CD14-positive monocyte (primary cell): ENCODE measurements around the gene HEY2. TPM values are rescaled to one million over a fixed set of nuclear protein-coding genes. Genes with fewer than 3 reads are reported as not detected.

Source experiments
- DNase-seq, 3 donors: peaks; one replicate each; pipeline ENCODE4 v3.0.0-alpha.2; 2011 to 2022
- H2AFZ ChIP-seq: 2 replicates; pipeline ENCODE4 v1.6.0; 2012; ENCODE audit warnings: mild to moderate bottlenecking, low read depth, low read length, inconsistent platforms; ENCODE audit not compliant: insufficient read depth, poor library complexity, severe bottlenecking
- H3K27ac ChIP-seq, 2 donors: 1 replicate in 1 of 2; 2 replicates in 1 of 2; pipeline ENCODE4 v1.5.1; 2012 to 2013; ENCODE audit warnings: low read length in 2 of 2, control low read depth in 1 of 2, inconsistent platforms in 1 of 2, low read depth in 1 of 2, mild to moderate bottlenecking in 1 of 2
- H3K27me3 ChIP-seq, 2 donors: one replicate each; pipeline versions ENCODE4 v1.6.0 to v1.6.1; 2011 to 2013; ENCODE audit warnings: low read length in 2 of 2; ENCODE audit not compliant: control insufficient read depth in 2 of 2, insufficient read depth in 2 of 2
- H3K36me3 ChIP-seq, 2 donors: replicated peaks in 1 of 2; 1 replicate in 1 of 2; 2 replicates in 1 of 2; pipeline versions ENCODE4 v1.5.1 to v1.6.1; 2012 to 2013; ENCODE audit warnings: low read length in 2 of 2, control low read depth in 1 of 2, inconsistent platforms in 1 of 2, mild to moderate bottlenecking in 1 of 2; ENCODE audit not compliant: insufficient read depth in 2 of 2, control insufficient read depth in 1 of 2
- H3K4me1 ChIP-seq, 2 donors: 1 replicate in 1 of 2; 2 replicates in 1 of 2; pipeline versions ENCODE4 v1.5.1 to v1.6.1; 2012 to 2013; ENCODE audit warnings: low read length in 2 of 2, control low read depth in 1 of 2, inconsistent platforms in 1 of 2, mild to moderate bottlenecking in 1 of 2, moderate library complexity in 1 of 2; ENCODE audit not compliant: insufficient read depth in 2 of 2, control insufficient read depth in 1 of 2
- H3K4me2 ChIP-seq: replicated peaks from 2 replicates; pipeline ENCODE3; 2012; ENCODE audit warnings: low read length, moderate library complexity, mild to moderate bottlenecking; ENCODE audit not compliant: poor library complexity, severe bottlenecking; ENCODE audit errors: extremely low read depth
- H3K4me3 ChIP-seq, 3 experiments: fragments of 200-600 bp in 1 of 3; sonication (generic) in 1 of 3; replicated peaks in 1 of 3; 1 replicate in 2 of 3; 2 replicates in 1 of 3; pipeline ENCODE4 v1.5.1; 2011 to 2013; ENCODE audit warnings: low read length in 3 of 3, mild to moderate bottlenecking in 3 of 3, control low read depth in 2 of 3, low read depth in 2 of 3, inconsistent platforms in 1 of 3, moderate library complexity in 1 of 3
- H3K79me2 ChIP-seq: 2 replicates; pipeline ENCODE4 v1.6.0; 2012; ENCODE audit warnings: mild to moderate bottlenecking, control low read depth, inconsistent platforms, low read length, moderate library complexity; ENCODE audit not compliant: insufficient read depth
- H3K9ac ChIP-seq: 2 replicates; pipeline ENCODE4 v1.6.0; 2017; ENCODE audit warnings: low read length, mild to moderate bottlenecking; ENCODE audit not compliant: insufficient read depth, poor library complexity, severe bottlenecking
- H3K9me3 ChIP-seq, 2 donors: replicated peaks in 1 of 2; 1 replicate in 1 of 2; 2 replicates in 1 of 2; pipeline versions ENCODE4 v1.5.1 to v1.6.1; 2012 to 2013; ENCODE audit warnings: low read length in 2 of 2, control low read depth in 1 of 2; ENCODE audit not compliant: control insufficient read depth in 1 of 2, insufficient read depth in 1 of 2
- H4K20me1 ChIP-seq: 2 replicates; pipeline ENCODE4 v1.6.0; 2012; ENCODE audit warnings: mild to moderate bottlenecking, low read length, control low read depth, moderate library complexity; ENCODE audit not compliant: insufficient read depth
- H3K27ac Mint-ChIP-seq, 7 donors: one replicate each; pipeline ENCODE4 v1.8.0; 2020; ENCODE audit warnings: mild to moderate bottlenecking in 7 of 7, mixed read lengths in 7 of 7, moderate library complexity in 6 of 7, inconsistent platforms in 2 of 7
- H3K27me3 Mint-ChIP-seq, 3 donors: one replicate each; pipeline ENCODE4 v1.8.0; 2021 to 2022; ENCODE audit warnings: low read depth in 3 of 3, mild to moderate bottlenecking in 3 of 3, mixed read lengths in 3 of 3, moderate library complexity in 3 of 3, inconsistent platforms in 1 of 3
- H3K36me3 Mint-ChIP-seq, 2 donors: one replicate each; pipeline ENCODE4 v1.8.0; 2020; ENCODE audit warnings: mixed read lengths in 2 of 2, inconsistent platforms in 1 of 2, mild to moderate bottlenecking in 1 of 2
- H3K4me1 Mint-ChIP-seq: one replicate; pipeline ENCODE4 v1.8.0; 2020; ENCODE audit warnings: mild to moderate bottlenecking, mixed read lengths
- H3K4me3 Mint-ChIP-seq, 2 donors: one replicate each; pipeline ENCODE4 v1.8.0; 2020; ENCODE audit warnings: mild to moderate bottlenecking in 2 of 2, mixed read lengths in 2 of 2, moderate library complexity in 1 of 2
- H3K9me3 Mint-ChIP-seq, 7 donors: one replicate each; pipeline ENCODE4 v1.8.0; 2020 to 2022; ENCODE audit warnings: mixed read lengths in 7 of 7, mild to moderate bottlenecking in 6 of 7, moderate library complexity in 6 of 7, inconsistent platforms in 2 of 7
- WGBS: methylation state at CpG from one replicate; pipeline ENCODE4 v1.1.5; 2013; ENCODE audit warnings: missing lambda C conversion rate; ENCODE audit not compliant: insufficient coverage; 5-methylcytosine and 5-hydroxymethylcytosine counted together
- intact Hi-C, 2 donors: fragments of 100-400 bp; cut with micrococcal nuclease; formaldehyde crosslinking; loops; one replicate each; pipeline versions ENCODE4 v1.15.0 to v1.15.1; 2023
- polyA plus RNA-seq, 3 donors: library from polyadenylated mRNA; depleted of rRNA in 1 of 3; unstranded in 2 of 3; stranded (reverse) in 1 of 3; fragments of 300-500 nt in 2 of 3; fragments of >200 nt in 1 of 3; fragmentation: Illumina TruSeq in 2 of 3; gene quantifications; 1 replicate in 2 of 3; 2 replicates in 1 of 3; pipeline ENCODE4 v1.2.3, GENCODE V29; 2012 to 2021
- TF ChIP-seq, protein P1 (sequence below): fragments of 200-600 bp; IDR thresholded peaks from one replicate; pipeline ENCODE4 v1.8.0; 2022; ENCODE audit warnings: antibody characterized with exemption, mild to moderate bottlenecking

The HEY2 gene
- polyA plus RNA-seq, 3 donors = not detected

DNA sequence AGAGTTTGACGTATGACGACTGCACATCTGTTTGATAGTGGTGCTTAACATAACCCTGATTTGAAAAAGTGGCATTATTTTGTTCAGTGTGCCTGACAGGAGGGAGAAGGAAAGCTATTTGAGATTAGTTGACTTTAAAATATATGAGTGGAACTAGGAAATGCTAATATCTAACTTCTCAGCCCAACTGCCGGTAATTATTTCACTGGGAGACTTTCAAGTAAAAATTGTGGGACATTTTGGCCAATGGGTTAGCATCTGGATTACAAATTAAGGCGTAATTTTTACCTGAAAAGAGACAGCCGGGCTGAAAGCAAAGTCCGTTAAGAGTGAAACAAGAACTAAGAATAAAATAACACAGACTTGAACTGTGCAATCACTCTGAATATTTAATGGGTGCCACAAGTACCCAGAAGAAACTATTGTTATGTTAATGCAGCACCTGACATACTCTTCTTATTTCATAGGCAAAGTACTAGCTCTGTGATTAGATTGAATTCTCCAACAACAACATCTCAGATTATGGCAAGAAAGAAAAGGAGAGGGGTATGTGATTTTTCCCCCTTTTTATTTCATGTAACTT lies 2.0 kb downstream of the HEY2 start:
- Histone ChIP-seq H3K9me3 (peaks cover 6 to 8% of the 10 kb centered on the region in 2 donors), H3K4me1 (peaks cover 39 to 41% of the 10 kb centered on the region in 2 donors), H3K4me2 (no peak overlapping the region), H3K36me3 (no peaks in the 10 kb centered on the region), H3K9ac (no peak overlapping the region), H3K79me2 (no peaks in the 10 kb centered on the region), H3K4me3 (no peak overlapping the region), H2AFZ (no peak overlapping the region), H4K20me1 (no peaks in the 10 kb centered on the region), H3K27me3 (peaks cover 90% of the 10 kb centered on the region in 2 donors), H3K27ac (no peak overlapping the region)
- Mint-ChIP-seq H3K27me3 (peaks cover 73 to 92% (median 75%) of the 10 kb centered on the region in 3 donors), H3K4me1 (peaks cover 36% of the 10 kb centered on the region), H3K9me3 (peaks cover 0 to 26% (median 17%) of the 10 kb centered on the region in 7 donors), H3K4me3 (peak overlapping the region in 1 of 2 donors; percentile 80), H3K27ac (no peak overlapping the region), H3K36me3 (peaks cover 10 to 18% of the 10 kb centered on the region in 2 donors)
- 83% methylated on average over 1 of the region's 6 CpGs for WGBS
- TF ChIP-seq, protein P1, sequence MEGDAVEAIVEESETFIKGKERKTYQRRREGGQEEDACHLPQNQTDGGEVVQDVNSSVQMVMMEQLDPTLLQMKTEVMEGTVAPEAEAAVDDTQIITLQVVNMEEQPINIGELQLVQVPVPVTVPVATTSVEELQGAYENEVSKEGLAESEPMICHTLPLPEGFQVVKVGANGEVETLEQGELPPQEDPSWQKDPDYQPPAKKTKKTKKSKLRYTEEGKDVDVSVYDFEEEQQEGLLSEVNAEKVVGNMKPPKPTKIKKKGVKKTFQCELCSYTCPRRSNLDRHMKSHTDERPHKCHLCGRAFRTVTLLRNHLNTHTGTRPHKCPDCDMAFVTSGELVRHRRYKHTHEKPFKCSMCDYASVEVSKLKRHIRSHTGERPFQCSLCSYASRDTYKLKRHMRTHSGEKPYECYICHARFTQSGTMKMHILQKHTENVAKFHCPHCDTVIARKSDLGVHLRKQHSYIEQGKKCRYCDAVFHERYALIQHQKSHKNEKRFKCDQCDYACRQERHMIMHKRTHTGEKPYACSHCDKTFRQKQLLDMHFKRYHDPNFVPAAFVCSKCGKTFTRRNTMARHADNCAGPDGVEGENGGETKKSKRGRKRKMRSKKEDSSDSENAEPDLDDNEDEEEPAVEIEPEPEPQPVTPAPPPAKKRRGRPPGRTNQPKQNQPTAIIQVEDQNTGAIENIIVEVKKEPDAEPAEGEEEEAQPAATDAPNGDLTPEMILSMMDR = no peak
- intact Hi-C loops = loop anchor here in 1 of 2 donors (5.0 kb wide), 1 partner anchor 439 kb away; no protein-coding TSS in a partner anchor
- no peak for DNase-seq

DNA sequence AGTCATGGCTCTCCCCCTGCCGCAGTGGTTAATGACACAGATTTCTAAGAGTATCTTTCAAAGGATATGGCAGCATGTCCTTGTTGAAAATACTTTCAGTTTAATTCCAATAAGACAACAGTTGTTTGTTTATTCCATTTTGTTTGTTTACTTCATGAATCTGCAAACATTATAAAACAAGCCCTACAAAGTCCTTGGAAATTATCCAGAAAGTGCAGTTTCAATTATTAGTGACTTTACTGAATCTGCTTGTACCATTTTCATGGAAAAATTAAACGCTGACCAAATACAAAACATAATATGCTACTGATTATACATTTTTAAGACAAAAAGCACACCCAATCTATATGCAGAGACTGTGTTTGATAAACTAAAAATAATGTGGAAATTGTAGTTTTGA lies 3.3 kb downstream of the HEY2 start:
- no peaks in the 10 kb centered on the region for H3K79me2 ChIP-seq
- WGBS = no CpG with 5 or more reads among the region's 2 CpGs
- H3K36me3 ChIP-seq = no peaks in the 10 kb centered on the region
- peaks cover 27 to 31% of the 10 kb centered on the region in 2 donors for H3K4me1 ChIP-seq
- Mint-ChIP-seq H3K27ac (no peak overlapping the region), H3K4me1 (peaks cover 25% of the 10 kb centered on the region), H3K36me3 (peaks cover 6 to 13% of the 10 kb centered on the region in 2 donors), H3K27me3 (peaks cover 63 to 79% (median 70%) of the 10 kb centered on the region in 3 donors), H3K4me3 (peak overlapping the region in 1 of 2 donors; percentile 73), H3K9me3 (peaks cover 0 to 23% (median 13%) of the 10 kb centered on the region in 7 donors)
- H2AFZ ChIP-seq = no peak overlapping the region
- no peak overlapping the region for H3K4me2 ChIP-seq
- no peaks in the 10 kb centered on the region for H4K20me1 ChIP-seq
- TF ChIP-seq, protein P1 = no peak
- no peak overlapping the region for H3K4me3 ChIP-seq
- intact Hi-C loops = loop anchor here in 1 of 2 donors (5.0 kb wide), 1 partner anchor 440 kb away; no protein-coding TSS in a partner anchor
- DNase-seq = no peak
- no peak overlapping the region for H3K27ac ChIP-seq
- no peak overlapping the region for H3K9ac ChIP-seq
- H3K27me3 ChIP-seq = peaks cover 84 to 88% of the 10 kb centered on the region in 2 donors
- peaks cover 5 to 8% of the 10 kb centered on the region in 2 donors for H3K9me3 ChIP-seq
